Measurements from ENCODE around the gene BRPF1.

The BRPF1 gene

GRCh38 chr3:9701006-9701405 is 30.5 kb upstream of the BRPF1 start:
- Histone ChIP-seq H3K4me3 (replicated peaks; ENCODE audit: insufficient read depth, low read length) (no peak overlapping the region), H3K27me3 (ENCODE audit: insufficient read depth, poor library complexity, severe bottlenecking) (peaks cover 15% of the 10 kb centered on the region), H3K27ac (replicated peaks) (no peak overlapping the region)
- no peak for DNase-seq (ENCODE audit: low read depth in 1 of 2, low spot score in 1 of 2)
- TF ChIP-seq REST (IDR thresholded peaks at IDR 0.05; ENCODE audit: insufficient replicate concordance, low read depth) (no peak), SPI1 (IDR thresholded peaks at IDR 0.05; ENCODE audit: borderline replicate concordance, low read depth) (no peak), GABPA (IDR thresholded peaks at IDR 0.05; ENCODE audit: low read depth) (no peak), POLR2AphosphoS5 (IDR thresholded peaks at IDR 0.05; ENCODE audit: low read depth) (no peak)
- TF ChIP-seq, protein P1, sequence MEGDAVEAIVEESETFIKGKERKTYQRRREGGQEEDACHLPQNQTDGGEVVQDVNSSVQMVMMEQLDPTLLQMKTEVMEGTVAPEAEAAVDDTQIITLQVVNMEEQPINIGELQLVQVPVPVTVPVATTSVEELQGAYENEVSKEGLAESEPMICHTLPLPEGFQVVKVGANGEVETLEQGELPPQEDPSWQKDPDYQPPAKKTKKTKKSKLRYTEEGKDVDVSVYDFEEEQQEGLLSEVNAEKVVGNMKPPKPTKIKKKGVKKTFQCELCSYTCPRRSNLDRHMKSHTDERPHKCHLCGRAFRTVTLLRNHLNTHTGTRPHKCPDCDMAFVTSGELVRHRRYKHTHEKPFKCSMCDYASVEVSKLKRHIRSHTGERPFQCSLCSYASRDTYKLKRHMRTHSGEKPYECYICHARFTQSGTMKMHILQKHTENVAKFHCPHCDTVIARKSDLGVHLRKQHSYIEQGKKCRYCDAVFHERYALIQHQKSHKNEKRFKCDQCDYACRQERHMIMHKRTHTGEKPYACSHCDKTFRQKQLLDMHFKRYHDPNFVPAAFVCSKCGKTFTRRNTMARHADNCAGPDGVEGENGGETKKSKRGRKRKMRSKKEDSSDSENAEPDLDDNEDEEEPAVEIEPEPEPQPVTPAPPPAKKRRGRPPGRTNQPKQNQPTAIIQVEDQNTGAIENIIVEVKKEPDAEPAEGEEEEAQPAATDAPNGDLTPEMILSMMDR (IDR thresholded peaks at IDR 0.05; ENCODE audit: insufficient read depth, low read length): no peak

- Histone ChIP-seq H3K27me3 (ENCODE audit: insufficient read depth, poor library complexity, severe bottlenecking) (peaks cover 15% of the 10 kb centered on the region), H3K27ac (replicated peaks) (no peak overlapping the region), H3K4me3 (replicated peaks; ENCODE audit: insufficient read depth, low read length) (no peak overlapping the region)
- DNase-seq (ENCODE audit: low read depth in 1 of 2, low spot score in 1 of 2): no peak
- TF ChIP-seq GABPA (IDR thresholded peaks at IDR 0.05; ENCODE audit: low read depth) (no peak), SPI1 (IDR thresholded peaks at IDR 0.05; ENCODE audit: borderline replicate concordance, low read depth) (no peak), REST (IDR thresholded peaks at IDR 0.05; ENCODE audit: insufficient replicate concordance, low read depth) (no peak), POLR2AphosphoS5 (IDR thresholded peaks at IDR 0.05; ENCODE audit: low read depth) (no peak)
- TF ChIP-seq, protein P1 (IDR thresholded peaks at IDR 0.05; ENCODE audit: insufficient read depth, low read length): no peak
Measured at GRCh38 chr3:9701711-9702110, 29.8 kb upstream of the BRPF1 start.

GRCh38 chr3:9703240-9703639 is 28.3 kb upstream of the BRPF1 start:
- no peak overlapping the region for H3K27ac ChIP-seq (replicated peaks)
- H3K4me3 ChIP-seq (replicated peaks; ENCODE audit: insufficient read depth, low read length): no peak overlapping the region
- no peak for TF ChIP-seq SPI1 (IDR thresholded peaks at IDR 0.05; ENCODE audit: borderline replicate concordance, low read depth)
- peaks cover 15% of the 10 kb centered on the region for H3K27me3 ChIP-seq (ENCODE audit: insufficient read depth, poor library complexity, severe bottlenecking)
- DNase-seq (ENCODE audit: low read depth in 1 of 2, low spot score in 1 of 2): no peak

DNA sequence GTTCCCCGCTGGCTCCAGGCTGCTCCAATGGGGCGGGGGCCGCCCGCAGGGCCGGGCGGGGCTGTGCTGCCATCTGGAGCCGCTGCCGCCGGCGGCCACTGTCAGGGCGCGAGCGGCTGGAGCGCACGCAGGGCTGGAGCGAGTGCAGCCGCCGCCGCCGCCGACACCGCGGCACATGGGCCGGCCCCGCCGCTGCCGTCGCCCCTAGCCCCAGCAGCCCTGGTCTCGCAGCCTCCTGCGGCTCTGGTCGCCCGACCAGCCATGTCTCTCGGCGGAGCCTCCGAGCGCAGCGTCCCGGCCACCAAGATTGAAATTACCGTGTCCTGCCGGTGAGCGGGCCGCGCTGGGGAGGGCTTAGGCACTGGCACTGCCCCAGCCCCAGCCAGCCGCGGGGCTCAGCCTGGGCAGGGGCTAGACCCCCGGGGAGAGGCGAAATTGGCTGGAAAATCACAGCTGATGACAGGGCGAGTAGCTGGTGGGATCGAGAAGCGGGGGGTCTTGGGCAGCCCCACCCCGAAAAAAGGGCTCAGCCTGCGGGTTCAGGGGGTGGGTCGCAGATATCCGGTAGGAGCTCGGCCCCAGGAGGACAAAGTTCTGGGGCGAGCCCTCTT is 27.7 kb upstream of the BRPF1 start, which contains the start of gene CPNE9:
CPNE9 (plus strand) TSS at position 98 of the 611 bp plus-strand sequence; CDS start at position 262, 164 bp downstream.
- Histone ChIP-seq H3K4me3 (replicated peaks; ENCODE audit: insufficient read depth, low read length) (no peak within 1 kb of the TSS), H3K27me3 (ENCODE audit: insufficient read depth, poor library complexity, severe bottlenecking) (peaks cover 15% of the 10 kb centered on the region), H3K27ac (replicated peaks) (no peak within 1 kb of the TSS)
- DNase-seq (ENCODE audit: low read depth in 1 of 2, low spot score in 1 of 2): no peak
- no peak for TF ChIP-seq GABPA (IDR thresholded peaks at IDR 0.05; ENCODE audit: low read depth)
